Progenitor cell of endocrine pancreas (in vitro differentiated cells): ENCODE data around the gene COPG1. TPM values are rescaled to one million over a fixed set of nuclear protein-coding genes. Genes with fewer than 3 reads are reported as not detected.

Experiments
- DNase-seq: peaks from one replicate; pipeline ENCODE4 v3.0.0; 2021; ENCODE audit warnings: low spot score; ENCODE audit not compliant: unreplicated experiment
- H3K27ac Mint-ChIP-seq: 2 replicates; pipeline ENCODE4 v1.8.0; 2021; ENCODE audit warnings: mild to moderate bottlenecking, moderate library complexity, mixed read lengths
- H3K27me3 Mint-ChIP-seq: 2 replicates; pipeline ENCODE4 v1.8.0; 2021; ENCODE audit warnings: mixed read lengths
- H3K36me3 Mint-ChIP-seq: 2 replicates; pipeline ENCODE4 v1.8.0; 2022; ENCODE audit warnings: mixed read lengths; ENCODE audit not compliant: insufficient read depth
- H3K4me1 Mint-ChIP-seq: 2 replicates; pipeline ENCODE4 v1.8.0; 2021; ENCODE audit warnings: low read depth, mixed read lengths
- H3K4me3 Mint-ChIP-seq: 2 replicates; pipeline ENCODE4 v1.8.0; 2021; ENCODE audit warnings: low read depth, mild to moderate bottlenecking, moderate library complexity, mixed read lengths
- H3K9me3 Mint-ChIP-seq: 2 replicates; pipeline ENCODE4 v1.8.0; 2021; ENCODE audit warnings: low read depth, mixed read lengths
- total RNA-seq: library from RNA; stranded (reverse); gene quantifications from 2 replicates; pipeline ENCODE4 v1.2.1, GENCODE V29; 2021
- TF ChIP-seq, protein P1 (sequence below): fragments of 200-600 bp; sonication (generic); IDR thresholded peaks from one replicate; pipeline ENCODE4 v1.5.0; 2021; ENCODE audit warnings: antibody characterized with exemption, mild to moderate bottlenecking; ENCODE audit not compliant: unreplicated experiment

The COPG1 gene
- total RNA-seq, 1 donor from 2014 or later: 141 TPM

DNA sequence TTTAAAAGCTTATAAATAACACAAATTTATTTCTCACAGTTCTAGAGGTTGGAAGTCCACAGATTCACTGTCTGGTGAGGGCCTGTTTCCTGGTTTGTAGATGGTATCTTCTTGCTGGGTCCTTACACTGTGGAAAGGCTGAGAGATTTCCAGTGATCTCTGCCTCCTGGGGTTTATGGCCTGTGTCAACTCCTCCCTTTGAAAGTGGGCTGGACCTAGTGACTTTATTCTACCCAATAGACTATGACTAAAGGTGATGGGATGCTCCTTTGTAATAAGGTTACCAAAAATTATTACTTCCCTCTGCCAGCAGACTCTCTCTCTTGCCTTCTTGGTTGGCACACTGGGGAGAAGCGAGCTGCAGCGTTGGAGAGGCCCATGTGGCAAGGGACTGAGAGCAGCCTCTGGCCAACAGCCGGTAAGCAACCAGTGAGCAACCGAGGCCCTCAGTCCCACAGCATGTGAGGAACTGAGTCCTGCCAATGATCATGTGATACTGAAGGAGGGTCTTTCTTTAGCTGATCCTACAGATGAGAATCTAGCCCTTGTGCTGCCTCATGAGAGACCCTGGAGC lies 14.0 kb upstream of the COPG1 start:
- Mint-ChIP-seq H3K4me1 (no peaks in the 10 kb centered on the region), H3K4me3 (no peak overlapping the region), H3K36me3 (no peaks in the 10 kb centered on the region), H3K27ac (no peak overlapping the region), H3K9me3 (no peaks in the 10 kb centered on the region), H3K27me3 (no peaks in the 10 kb centered on the region)
- no peak for DNase-seq
- TF ChIP-seq, protein P1, sequence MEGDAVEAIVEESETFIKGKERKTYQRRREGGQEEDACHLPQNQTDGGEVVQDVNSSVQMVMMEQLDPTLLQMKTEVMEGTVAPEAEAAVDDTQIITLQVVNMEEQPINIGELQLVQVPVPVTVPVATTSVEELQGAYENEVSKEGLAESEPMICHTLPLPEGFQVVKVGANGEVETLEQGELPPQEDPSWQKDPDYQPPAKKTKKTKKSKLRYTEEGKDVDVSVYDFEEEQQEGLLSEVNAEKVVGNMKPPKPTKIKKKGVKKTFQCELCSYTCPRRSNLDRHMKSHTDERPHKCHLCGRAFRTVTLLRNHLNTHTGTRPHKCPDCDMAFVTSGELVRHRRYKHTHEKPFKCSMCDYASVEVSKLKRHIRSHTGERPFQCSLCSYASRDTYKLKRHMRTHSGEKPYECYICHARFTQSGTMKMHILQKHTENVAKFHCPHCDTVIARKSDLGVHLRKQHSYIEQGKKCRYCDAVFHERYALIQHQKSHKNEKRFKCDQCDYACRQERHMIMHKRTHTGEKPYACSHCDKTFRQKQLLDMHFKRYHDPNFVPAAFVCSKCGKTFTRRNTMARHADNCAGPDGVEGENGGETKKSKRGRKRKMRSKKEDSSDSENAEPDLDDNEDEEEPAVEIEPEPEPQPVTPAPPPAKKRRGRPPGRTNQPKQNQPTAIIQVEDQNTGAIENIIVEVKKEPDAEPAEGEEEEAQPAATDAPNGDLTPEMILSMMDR: no peak

DNA sequence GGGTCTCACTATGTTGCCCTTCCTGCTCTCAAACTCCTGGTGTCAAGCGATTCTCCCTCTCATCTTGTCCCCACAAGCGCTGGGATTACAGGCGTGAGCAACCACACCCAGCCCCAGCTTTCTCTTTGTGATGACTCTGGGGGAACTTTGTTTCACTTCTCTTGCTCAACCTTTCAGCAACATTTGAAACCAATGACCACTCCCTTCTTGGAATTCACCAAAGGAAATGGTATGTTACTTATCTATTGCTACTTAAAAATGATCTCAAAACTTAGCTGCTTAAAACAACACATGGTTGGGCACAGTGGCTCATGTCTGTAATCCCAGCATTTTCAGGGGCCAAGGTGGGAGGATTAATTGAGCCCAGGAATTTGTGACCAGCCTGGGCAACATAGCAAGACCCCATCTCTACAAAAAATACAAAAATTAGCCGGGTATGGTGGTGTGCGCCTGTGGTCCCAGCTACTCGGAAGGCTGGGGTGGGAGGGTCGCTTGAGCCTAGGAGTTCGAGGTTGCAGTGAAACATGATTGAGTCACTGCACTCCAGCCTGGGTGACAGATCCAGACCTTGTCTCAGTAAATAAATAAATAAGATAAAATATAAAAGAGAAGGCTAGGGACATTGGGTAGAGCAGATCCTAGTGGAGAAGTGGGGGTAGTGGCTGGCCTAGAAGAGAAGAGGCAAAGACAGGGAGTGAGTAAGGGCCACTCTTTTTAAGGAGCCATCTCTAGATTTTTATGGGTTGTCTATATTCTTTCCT lies 10.3 kb upstream of the COPG1 start:
- DNase-seq: no peak
- TF ChIP-seq, protein P1: no peak
- no peaks in the 10 kb centered on the region for H3K27me3 Mint-ChIP-seq
- no peaks in the 10 kb centered on the region for H3K4me1 Mint-ChIP-seq
- H3K9me3 Mint-ChIP-seq: no peaks in the 10 kb centered on the region
- H3K36me3 Mint-ChIP-seq: no peaks in the 10 kb centered on the region
- no peak overlapping the region for H3K4me3 Mint-ChIP-seq
- H3K27ac Mint-ChIP-seq: no peak overlapping the region

DNA sequence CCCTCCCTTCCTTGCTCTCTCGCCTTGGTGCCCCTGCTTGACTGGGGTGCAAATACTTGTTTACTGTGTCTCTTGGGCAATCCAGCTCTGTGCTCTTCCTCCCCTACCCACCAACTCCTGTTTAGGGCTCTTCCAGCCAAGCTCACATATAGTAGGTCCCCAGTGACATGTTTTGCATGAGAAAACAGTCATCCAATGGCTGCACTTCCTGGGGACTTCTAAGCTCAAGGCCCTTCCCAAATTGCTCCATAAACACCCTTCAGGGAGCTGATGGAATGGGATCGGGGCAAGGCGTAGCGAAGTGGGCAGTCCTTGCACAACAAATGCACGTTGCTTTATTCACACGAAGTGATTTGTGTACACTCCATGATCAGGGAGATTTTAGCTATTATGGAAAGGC lies 9.4 kb upstream of the COPG1 start:
- no peaks in the 10 kb centered on the region for H3K4me1 Mint-ChIP-seq
- no peak for DNase-seq
- H3K4me3 Mint-ChIP-seq: no peak overlapping the region
- no peaks in the 10 kb centered on the region for H3K9me3 Mint-ChIP-seq
- no peak overlapping the region for H3K27ac Mint-ChIP-seq
- no peaks in the 10 kb centered on the region for H3K27me3 Mint-ChIP-seq
- TF ChIP-seq, protein P1: no peak
- no peaks in the 10 kb centered on the region for H3K36me3 Mint-ChIP-seq

DNA sequence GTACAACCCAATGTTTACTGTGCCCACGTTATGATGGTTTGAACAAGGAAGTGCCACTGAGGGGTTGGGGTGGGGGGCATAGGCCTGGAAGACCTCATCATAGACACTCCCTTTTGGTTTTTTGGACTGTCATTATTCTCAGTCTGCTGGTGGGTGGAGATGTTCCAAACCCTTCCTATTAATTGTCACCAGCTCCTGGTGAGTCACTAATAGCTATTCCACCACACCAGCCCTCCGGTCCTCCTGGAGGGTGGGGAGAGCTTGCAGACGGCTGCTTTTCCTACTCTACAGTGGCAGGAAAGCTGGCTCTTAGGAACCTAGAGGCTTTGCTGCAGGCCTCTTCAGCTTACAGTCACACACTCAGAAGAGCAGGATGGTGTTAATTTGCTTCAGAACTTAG lies 9.0 kb upstream of the COPG1 start:
- no peaks in the 10 kb centered on the region for H3K27me3 Mint-ChIP-seq
- DNase-seq: no peak
- H3K4me3 Mint-ChIP-seq: no peak overlapping the region
- TF ChIP-seq, protein P1: no peak
- H3K36me3 Mint-ChIP-seq: no peaks in the 10 kb centered on the region
- H3K4me1 Mint-ChIP-seq: no peaks in the 10 kb centered on the region
- H3K9me3 Mint-ChIP-seq: no peaks in the 10 kb centered on the region
- no peak overlapping the region for H3K27ac Mint-ChIP-seq

DNA sequence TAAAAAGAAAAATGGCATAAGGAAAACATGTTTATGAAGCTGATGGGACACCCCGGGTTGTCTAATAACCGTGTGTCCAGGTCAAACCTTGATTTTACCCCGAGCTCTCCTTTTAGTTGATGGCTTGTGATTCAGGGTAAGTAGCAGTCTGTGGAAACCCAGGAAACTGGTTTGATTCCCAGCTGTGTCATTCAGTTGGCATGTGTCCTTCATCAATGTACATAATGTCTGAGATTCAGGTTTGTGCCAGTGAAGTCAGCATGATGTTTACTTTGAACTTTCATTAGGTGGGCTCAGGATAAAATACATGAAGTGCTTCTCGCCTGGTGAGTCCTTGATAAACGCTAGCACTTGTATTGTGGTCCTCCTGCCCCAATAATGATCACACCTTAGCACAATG lies 4.3 kb upstream of the COPG1 start:
- TF ChIP-seq, protein P1: no peak
- no peak for DNase-seq
- H3K4me1 Mint-ChIP-seq: peaks cover 10% of the 10 kb centered on the region
- H3K27ac Mint-ChIP-seq: no peak overlapping the region
- H3K36me3 Mint-ChIP-seq: no peaks in the 10 kb centered on the region
- no peaks in the 10 kb centered on the region for H3K9me3 Mint-ChIP-seq
- no peak overlapping the region for H3K4me3 Mint-ChIP-seq
- H3K27me3 Mint-ChIP-seq: no peaks in the 10 kb centered on the region
